Caki2 (cell line): ENCODE results near the gene SPRED2. TPM values are rescaled to one million over a fixed set of nuclear protein-coding genes. Genes with fewer than 3 reads are reported as not detected.

Experiments
- DNase-seq: peaks from one replicate; pipeline ENCODE4 v3.0.0-alpha.2; 2015; ENCODE audit warnings: low read depth
- in situ Hi-C: cut with HindIII; loops from 2 replicates; pipeline ENCODE4 v1.10.0; 2016; ENCODE audit warnings: low sequenced_read_pairs, low pct_unique_long_range_greater_than_20kb, mixed read lengths
- total RNA-seq: library from RNA; depleted of rRNA; stranded (reverse); fragments of >200 nt; shearing (Covaris generic); gene quantifications from 2 replicates; pipeline ENCODE4 v1.2.3, GENCODE V29; 2014; ENCODE audit warnings: low replicate concordance

The SPRED2 gene
- total RNA-seq, 1 experiment from 2014 or later: 29.3 TPM

DNA sequence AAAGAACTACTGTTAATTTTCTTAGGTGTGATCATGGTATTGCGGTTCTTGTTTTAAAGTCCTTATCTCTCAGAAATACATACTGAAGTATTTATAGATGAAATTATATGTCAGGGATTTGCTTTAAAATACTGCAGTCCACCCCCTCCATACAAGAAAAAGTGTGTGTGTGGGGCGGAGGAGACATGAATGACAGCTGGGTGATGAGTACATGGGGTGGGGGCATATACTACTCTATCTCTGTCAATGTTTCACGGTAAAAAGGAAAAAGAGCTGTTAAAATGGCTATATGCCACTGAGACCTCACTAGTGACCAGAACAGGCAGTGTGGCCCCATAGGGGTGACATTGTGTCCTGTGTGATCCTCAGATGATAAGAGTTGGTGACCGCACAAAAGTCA lies 54.1 kb downstream of the SPRED2 start:
- DNase-seq: no peak
- in situ Hi-C loops: no loop called here

DNA sequence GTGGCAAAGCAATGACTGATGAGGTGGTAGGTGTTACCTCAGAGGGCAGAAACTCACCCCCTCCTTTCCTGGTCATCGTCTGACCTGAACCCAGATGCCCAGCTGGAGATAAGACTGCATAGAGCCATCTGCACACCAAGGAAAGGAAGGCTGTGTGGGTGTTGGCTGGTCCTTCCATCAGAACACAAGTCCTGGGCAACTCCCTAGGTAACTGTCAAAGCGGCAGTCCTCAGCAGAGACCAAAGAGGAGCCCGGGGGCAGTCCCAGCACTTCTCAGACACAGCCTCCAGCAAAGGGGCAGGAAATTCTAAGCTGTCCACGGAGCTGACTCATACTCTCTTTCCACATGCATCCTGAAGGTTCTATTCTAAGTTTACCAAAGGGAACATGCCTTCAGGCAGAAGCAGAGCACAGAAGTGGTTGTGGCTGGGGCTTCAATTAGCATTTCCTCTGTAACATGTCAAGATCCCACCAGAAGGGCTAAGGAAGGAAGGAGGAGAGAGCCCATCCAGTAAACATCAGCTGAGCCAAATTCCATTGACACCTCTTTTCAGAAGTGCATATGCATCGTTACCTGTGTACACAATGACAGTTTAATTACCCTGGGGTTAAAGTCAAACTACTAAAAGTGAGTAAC lies 54.7 kb downstream of the SPRED2 start:
- in situ Hi-C loops: no loop called here
- peak; percentile 37 for DNase-seq

DNA sequence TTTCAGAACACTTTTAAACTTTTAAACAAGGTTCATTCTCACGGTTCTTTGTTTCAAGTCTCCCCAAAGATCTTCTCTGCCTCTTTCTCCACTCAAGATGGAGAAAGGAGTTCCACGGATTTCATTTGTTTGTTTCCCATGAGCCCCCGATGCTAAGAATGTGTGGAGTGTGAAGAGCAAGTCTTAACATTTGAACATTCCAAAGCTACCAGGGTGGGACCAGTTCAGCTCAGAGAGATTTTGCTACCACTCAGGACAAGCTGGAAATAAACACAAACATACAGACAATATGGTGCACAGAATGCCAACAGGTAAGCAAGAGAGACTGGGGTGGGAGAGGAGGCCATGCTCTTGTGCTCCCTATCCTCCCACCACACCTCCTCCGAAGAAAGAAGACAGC lies 56.7 kb downstream of the SPRED2 start:
- in situ Hi-C loops: no loop called here

DNA sequence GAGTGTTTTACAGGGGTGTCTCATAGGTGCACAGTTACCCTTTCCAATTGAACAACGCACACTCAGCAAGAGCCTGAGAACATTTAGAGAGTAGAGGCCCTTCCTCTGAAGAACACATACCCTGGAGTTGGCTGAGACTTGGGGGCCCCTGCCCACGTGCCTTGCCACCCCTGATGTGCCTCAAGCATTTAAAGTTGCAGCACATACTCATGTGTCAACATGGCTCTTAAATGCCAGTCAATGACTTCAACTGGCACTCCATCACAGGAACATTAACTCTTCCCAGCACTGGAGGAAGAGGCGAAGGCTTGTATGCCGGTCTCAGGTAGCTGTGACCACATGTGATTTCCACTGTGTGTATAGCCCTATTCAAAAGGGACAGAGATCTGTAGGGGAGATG lies 57.4 kb downstream of the SPRED2 start:
- in situ Hi-C loops: no loop called here
- DNase-seq: no peak

More for the DNA sequence above, 56.7 kb downstream of the SPRED2 start:
- no peak for DNase-seq

DNA sequence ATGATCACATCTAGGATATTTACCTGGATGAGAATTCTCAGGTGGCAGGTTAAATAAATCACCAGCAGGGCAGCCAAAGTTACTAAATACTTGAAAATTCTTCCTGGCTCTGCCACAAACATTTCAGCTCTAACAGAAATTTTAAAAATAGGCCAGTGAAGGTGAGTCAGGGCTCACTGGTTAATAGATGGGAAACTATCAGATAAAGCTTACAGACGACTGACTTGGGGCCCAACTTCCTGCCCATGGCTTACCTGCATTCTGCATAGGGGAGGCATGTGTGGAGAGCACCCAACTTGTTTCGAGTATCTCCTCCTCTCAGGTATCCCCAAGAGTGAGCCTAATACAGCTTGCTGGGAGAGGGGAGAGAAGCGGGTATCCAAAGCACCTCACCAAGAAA lies 57.8 kb downstream of the SPRED2 start:
- DNase-seq: no peak
- in situ Hi-C loops: no loop called here

DNA sequence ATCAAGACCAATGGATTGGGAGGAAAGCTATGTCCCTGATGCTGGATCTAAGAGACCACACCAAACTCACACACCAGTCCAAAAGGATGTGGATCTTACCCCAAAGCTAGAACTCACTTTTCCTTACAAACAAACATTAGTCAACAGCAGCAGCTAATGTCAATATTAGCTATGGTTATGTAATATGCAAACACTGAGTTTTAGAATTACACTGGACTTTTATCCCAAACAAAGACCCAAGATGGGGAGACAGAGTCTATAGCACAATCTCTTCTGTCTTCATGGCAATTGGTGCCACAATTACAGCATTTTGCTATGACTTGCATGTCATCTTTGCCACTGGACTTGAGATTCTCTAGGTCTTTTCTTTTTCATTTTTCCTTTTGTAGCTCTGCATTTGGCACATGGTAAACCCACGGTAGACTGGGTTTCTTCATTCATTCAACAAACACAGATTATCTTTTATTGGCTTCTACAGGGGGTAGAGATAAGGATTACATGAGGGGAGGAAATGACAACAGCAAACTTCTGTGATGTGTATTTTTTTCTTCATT lies 59.0 kb downstream of the SPRED2 start:
- in situ Hi-C loops: no loop called here
- DNase-seq: no peak

DNA sequence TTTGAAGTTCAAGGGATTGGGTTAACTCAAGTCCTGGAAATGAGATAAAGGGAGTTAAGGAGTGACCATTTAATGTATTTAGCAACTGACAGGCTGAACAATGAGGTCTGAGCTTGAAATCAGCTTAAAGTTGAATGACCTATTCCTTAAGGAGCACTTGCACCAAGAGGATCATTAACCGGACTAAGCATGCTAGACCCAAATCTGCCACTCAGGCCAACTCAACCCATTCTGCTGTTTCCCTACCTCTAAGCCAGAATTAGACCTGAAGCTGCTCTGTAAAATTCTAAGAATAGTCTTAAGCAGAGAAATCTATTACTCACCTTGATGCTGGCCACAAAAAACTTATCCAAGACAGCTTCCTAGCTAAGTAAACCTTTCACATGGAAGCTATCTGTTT lies 59.8 kb downstream of the SPRED2 start:
- no peak for DNase-seq
- in situ Hi-C loops: no loop called here

DNA sequence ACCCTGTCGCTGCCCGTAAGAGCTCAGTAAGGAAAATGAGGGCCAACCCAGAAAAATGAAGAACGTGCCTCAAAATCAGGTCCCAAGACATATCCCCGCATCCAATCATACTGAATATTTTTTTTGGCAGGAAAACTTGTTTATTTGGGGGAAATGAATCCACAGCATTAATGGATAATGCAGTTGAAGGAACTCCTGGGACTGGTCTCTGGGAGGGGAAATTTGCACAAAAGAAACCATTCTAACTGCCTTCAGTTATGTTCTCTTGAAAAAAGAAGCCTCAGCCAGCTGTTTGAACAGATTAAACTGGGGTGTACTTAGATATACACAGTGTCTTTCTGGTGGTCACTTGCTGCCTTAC lies 61.3 kb downstream of the SPRED2 start:
- in situ Hi-C loops: no loop called here
- DNase-seq: no peak

DNA sequence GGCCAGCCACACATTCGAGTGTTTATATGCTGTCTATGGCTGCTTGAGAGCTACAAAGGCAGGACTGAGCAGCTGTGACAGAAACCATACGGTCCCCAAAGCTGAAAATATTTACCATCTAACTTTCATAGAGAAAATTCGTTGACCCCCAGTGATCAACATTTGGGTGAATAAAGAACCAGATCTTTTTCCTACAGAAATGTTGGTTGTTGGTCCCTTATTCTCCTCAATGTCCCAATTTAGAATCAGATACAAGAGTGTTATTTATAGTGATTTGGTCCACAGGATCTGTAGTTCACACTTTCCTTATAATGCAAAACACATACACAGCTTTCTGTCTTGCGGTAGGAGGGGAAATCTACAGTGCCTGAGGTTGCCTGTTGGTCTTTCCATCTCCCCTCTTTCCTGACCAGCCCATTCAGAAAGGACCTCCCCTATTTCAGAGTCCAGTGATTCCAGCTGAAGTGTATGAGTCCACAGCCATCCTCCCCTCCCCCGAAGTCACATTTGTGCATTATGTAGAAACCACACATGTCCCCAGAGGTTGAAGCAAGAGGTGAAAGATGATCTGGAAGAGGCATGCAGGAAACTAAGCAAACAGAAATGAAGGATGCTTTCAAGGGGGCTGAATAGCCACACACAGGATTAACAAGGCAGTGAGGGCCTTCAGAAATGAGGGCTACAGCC lies 61.9 kb downstream of the SPRED2 start:
- peak; percentile 35 for DNase-seq
- in situ Hi-C loops: no loop called here

DNA sequence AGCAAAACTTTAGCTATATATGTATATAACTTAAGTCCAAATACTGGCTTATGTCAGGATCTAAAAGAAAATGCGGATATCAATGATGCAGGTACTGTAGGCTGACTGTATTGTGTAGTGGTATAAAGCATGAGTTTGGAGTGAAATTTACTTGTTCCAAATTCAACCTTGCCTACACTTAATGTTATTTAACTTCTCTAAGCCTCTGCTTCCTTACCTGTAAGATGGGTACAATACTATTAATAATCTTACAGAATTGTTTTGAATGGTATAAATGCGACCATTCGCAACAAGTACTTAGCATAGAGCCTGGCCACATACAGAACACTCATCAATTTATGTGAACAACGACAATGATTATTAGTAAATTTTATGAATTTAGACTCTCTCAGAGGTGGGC lies 62.4 kb downstream of the SPRED2 start:
- DNase-seq: no peak
- in situ Hi-C loops: no loop called here

DNA sequence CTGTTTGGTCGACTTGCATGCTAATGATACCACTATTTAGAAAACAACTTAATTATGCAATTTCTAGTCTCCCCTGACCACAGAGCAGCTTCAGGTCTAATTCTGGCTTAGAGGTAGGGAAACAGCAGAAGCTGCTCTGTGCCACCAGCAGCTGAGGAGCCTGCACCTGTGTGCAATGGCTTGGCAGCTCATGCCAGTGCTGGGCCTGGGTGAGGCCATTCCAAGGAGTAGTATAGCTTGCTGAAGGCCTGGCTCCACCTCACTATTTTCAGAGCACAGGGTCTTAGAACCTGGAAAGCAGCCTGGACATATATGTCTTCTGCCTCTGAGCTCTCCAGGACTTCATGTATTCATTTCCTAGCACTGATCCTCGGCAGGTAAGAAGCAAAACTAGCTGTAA lies 62.8 kb downstream of the SPRED2 start:
- no peak for DNase-seq
- in situ Hi-C loops: no loop called here

DNA sequence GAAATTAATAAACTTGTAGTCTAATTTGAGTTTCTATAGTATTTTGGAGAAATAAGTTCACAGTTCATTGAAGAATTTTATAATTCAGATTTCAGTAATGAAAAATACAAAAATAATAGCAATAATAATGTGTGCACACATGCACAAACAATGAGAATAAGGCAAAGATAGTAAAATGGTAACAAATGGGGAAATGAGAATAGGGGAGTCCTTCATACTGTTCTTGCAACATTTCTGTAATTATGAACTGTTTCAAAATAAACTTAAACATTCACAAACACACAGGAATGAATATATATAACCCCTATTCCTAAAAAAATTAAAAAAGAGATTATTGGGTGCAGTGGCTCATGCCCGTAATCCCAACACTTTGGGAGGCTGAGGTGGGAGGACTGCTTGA lies 63.9 kb downstream of the SPRED2 start:
- no peak for DNase-seq

DNA sequence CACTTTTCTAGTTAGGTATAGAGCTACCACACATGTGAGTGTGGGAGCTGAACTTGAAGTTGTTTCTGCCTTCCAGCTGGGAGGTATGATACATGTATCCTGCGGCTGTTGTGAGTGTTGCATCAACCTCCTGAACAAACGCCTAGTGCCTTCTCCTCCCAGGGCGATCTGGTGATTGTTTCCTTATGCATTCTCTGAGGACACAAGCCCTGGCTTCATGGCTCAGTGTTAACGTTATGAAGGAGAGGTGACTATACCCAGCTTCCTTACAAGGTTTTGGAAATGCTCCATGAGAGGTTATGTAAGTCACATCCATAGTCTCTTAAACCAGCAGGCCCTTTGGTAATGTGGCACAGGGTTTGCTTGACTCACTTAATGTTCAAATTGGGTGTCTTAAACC lies 64.9 kb downstream of the SPRED2 start:
- in situ Hi-C loops: no loop called here
- DNase-seq: no peak

More for the DNA sequence above, 63.9 kb downstream of the SPRED2 start:
- in situ Hi-C loops: no loop called here

DNA sequence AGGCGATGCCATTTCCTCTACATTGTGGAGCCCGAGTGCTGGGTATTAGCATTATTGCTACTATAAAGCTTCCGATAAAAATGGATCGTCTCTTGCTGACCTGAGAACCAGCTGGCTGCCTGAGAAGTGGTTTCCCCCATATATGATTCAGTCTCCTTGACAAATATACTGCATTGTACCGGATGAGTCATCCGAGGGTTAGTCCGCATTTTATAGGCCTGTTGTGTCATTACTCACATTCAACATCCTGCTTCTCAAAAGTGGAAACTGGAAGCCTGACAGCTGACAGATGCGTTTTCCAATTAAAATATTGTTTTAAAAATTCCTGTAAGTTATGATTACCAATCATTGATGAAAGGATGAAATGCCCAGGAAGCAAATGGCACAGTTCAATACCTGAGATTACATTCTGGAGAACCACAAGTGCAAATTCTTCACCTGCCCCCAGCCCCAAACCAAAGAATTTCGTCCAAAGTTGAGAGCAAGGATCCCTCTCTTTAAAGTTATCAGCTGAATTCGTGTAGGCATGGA lies 65.7 kb downstream of the SPRED2 start:
- peak; percentile 72 for DNase-seq
- in situ Hi-C loops: no loop called here

DNA sequence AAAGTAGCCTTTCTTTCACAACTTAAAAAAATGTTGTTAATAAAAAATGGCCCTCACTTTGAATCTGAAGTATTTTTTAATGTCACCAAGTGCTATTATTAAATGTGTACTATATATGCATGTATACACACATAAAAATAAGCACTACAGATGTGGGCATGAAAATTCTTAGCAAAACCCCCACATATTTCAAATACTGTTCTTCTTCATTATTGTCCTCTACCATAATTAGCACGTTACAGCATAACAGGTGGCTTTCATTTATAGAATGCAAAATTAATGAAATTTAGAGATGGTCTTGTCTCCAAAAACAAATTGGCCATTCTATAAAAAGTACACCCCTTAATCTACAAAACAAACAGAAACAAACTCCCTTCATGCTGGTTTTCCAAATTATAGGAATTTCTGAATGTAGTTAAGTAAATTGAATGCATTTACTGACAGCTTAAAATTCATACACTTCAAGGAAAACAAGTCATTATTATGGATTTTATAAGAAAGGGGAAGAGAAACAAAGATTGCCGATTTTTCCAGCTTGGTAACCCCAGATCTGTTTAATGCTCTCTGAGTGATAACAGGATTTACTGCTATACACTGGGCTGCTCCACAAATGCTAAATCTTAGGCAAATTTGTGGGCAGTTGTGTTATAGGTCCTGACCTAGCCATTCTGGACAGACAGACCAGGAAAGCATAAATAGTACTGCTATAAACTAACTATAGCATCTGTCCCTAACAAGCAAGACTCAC lies 67.2 kb downstream of the SPRED2 start:
- in situ Hi-C loops: no loop called here
- DNase-seq: no peak

DNA sequence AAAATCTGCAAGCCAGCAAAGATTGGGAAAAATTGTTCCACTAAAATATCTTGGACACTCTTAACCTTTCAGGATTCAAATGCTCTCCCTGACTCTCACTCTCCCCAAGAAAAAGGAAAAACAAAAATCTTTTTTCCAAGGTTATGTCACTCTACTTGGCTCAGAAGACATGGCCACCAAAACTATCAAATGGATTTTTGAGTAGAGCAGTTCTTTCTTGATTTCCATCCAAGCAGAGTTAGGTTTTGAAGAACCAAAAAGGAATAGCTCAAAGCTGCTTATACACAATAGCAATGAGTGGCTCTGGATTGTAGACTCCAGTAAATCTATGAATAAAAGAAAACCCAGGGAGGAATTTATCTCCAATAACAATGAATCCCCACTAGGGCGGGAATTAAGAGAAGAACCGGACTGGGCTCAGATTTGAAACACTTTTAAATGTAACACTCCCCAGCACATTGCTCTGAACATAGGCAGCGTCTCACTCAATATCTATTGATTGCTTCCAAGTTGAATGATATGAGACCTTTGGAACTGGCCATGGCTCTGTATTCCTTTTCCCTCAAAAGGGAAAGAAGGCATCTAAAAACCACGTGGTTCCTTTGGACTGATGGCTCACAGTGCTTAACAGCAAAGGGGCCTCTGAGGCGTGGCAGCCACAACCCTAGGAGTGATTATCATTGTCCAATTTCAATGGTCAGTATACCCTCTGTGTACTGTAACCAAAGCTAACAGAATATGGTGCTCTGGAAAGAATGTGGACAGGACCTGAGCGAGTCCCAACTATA lies 68.3 kb downstream of the SPRED2 start:
- in situ Hi-C loops: no loop called here
- no peak for DNase-seq

DNA sequence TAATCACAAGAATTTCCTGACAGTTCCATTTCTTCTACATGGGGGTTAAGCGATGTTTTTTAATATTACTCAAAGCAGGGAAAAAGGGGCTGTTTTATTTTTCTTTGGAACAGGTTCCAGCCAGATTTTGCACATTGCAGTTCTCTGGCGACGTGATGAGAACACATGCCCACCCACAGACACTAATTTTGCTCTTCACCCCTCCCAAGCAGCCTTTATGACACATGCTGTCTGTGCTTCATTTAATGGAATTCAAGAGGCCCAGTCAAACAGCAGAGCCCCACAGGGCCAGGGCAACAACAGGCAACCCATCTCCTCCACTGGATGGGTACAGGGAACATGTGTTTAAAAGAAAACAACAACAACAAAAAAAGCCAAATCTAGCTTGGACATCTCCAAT lies 70.8 kb downstream of the SPRED2 start:
- in situ Hi-C loops: no loop called here
- no peak for DNase-seq

DNA sequence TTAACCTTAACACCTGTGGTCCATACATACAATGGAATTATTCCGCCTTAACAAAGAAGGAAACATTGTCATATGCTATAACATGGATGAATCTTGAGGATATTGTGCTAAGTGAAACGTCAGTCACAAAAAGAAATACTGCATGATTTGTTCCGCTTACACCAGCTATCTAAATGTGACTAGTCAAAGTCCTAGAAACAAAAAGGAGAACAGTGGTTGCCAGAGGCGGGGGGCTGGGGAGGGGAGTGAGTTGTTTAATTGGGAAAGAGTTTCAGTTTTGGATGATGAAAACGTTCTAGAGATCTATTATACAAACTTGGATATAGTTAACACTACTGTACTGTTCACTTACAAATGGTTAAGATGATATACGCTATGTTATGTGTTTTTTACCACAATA lies 72.0 kb downstream of the SPRED2 start:
- DNase-seq: no peak

More for the DNA sequence above, 72.0 kb downstream of the SPRED2 start:
- in situ Hi-C loops: no loop called here
